Mammary epithelial cell (primary cell): ENCODE measurements around the gene CEACAM1.

Experiments used
- EZH2 ChIP-seq: IDR thresholded peaks from 2 replicates; pipeline ENCODE4 v1.6.1; 2012; ENCODE audit warnings: low read length, inconsistent platforms, borderline replicate concordance
- TF ChIP-seq, protein P1 (sequence below), 2 donors: IDR thresholded peaks in 1 of 2; conservative IDR thresholded peaks in 1 of 2; 2 replicates each; pipeline ENCODE4 v1.5.1; 2011 to 2012; ENCODE audit warnings: inconsistent platforms in 2 of 2, low read length in 2 of 2, mild to moderate bottlenecking in 2 of 2, control low read depth in 1 of 2, low read depth in 1 of 2; ENCODE audit not compliant: insufficient read depth in 1 of 2; ENCODE audit errors: extremely low read depth in 1 of 2

DNA sequence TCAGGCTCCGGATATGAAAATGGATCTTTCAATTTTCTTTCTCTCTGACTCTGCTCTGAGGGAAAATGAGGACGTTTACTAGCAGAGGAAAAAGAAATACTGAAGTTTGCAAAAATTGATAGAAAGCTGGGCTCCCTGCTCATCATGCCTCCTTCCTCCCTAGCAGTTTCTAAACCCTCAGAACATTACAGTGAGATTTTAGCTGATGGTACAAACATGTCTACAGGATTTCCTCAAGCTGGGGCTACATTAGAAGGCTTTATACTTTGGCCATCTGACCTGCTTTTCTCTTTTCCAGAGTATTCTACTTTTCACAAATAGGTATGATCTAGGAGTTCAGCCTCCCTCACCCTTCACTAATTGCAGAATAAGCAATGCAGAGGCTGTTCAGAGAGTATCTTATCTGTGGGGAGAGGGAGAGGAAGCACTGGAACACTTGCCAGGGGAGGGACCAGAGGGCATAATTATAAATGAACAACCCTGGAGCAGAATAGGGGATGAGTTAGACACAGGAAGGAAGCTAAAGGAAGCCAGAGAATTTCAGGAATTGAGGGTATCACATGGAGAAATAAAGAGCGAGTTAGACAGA lies 30.0 kb downstream of the CEACAM1 start:
- no peak for TF ChIP-seq EZH2
- TF ChIP-seq, protein P1, sequence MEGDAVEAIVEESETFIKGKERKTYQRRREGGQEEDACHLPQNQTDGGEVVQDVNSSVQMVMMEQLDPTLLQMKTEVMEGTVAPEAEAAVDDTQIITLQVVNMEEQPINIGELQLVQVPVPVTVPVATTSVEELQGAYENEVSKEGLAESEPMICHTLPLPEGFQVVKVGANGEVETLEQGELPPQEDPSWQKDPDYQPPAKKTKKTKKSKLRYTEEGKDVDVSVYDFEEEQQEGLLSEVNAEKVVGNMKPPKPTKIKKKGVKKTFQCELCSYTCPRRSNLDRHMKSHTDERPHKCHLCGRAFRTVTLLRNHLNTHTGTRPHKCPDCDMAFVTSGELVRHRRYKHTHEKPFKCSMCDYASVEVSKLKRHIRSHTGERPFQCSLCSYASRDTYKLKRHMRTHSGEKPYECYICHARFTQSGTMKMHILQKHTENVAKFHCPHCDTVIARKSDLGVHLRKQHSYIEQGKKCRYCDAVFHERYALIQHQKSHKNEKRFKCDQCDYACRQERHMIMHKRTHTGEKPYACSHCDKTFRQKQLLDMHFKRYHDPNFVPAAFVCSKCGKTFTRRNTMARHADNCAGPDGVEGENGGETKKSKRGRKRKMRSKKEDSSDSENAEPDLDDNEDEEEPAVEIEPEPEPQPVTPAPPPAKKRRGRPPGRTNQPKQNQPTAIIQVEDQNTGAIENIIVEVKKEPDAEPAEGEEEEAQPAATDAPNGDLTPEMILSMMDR (conservative IDR thresholded peaks at IDR 0.05 in 1 of 2, IDR thresholded peaks at IDR 0.05 in 1 of 2; ENCODE audit: extremely low read depth in 1 of 2, insufficient read depth in 1 of 2, low read depth in 1 of 2, low read length in 2 of 2), result no peak
